Astrocyte of the spinal cord (primary cell): Measurements from ENCODE around the gene CASQ2.

Experiments used
- DNase-seq: peaks from one replicate; pipeline ENCODE4 v3.0.0; 2011; ENCODE audit warnings: low read depth, low spot score
- H3K4me3 ChIP-seq: 2 replicates; pipeline ENCODE4 v1.5.1; 2011; ENCODE audit warnings: low read depth, mild to moderate bottlenecking, low read length, moderate library complexity
- CTCF ChIP-seq: IDR thresholded peaks from 2 replicates; pipeline ENCODE4 v1.5.1; 2012; ENCODE audit warnings: low read depth, mild to moderate bottlenecking, low read length, inconsistent platforms
- in situ Hi-C: cut with HindIII; loops from 2 replicates; pipeline ENCODE4 v1.10.0; 2017; ENCODE audit warnings: low sequenced_read_pairs

Gene CASQ2

GRCh38 chr1:115809847-115810246 lies 41.3 kb upstream of the CASQ2 start:
- DNase-seq, result no peak
- H3K4me3 ChIP-seq, result no peak overlapping the region
- in situ Hi-C loops, result no loop called here
- TF ChIP-seq CTCF, result no peak

- in situ Hi-C loops, result no loop called here
- no peak for DNase-seq
- no peak for TF ChIP-seq CTCF
Measured at GRCh38 chr1:115809076-115809475, 40.6 kb upstream of the CASQ2 start.

GRCh38 chr1:115807723-115808122 lies 39.2 kb upstream of the CASQ2 start:
- DNase-seq, result peak; percentile 72
- no peak overlapping the region for H3K4me3 ChIP-seq
- in situ Hi-C loops, result no loop called here
- TF ChIP-seq CTCF, result peak; percentile 76

More at GRCh38 chr1:115809076-115809475, 40.6 kb upstream of the CASQ2 start:
- no peak overlapping the region for H3K4me3 ChIP-seq

GRCh38 chr1:115805597-115805996 lies 37.1 kb upstream of the CASQ2 start:
- in situ Hi-C loops, result no loop called here
- TF ChIP-seq CTCF, result no peak
- no peak overlapping the region for H3K4me3 ChIP-seq
- no peak for DNase-seq

- H3K4me3 ChIP-seq, result no peak overlapping the region
- in situ Hi-C loops, result no loop called here
- DNase-seq, result no peak
- no peak for TF ChIP-seq CTCF
Measured at GRCh38 chr1:115802416-115802815, 33.9 kb upstream of the CASQ2 start.

- no peak for DNase-seq
- no peak for TF ChIP-seq CTCF
- H3K4me3 ChIP-seq, result no peak overlapping the region
- in situ Hi-C loops, result no loop called here
Measured at GRCh38 chr1:115797486-115797885, 29.0 kb upstream of the CASQ2 start.

- no peak for TF ChIP-seq CTCF
- DNase-seq, result no peak
- in situ Hi-C loops, result no loop called here
- H3K4me3 ChIP-seq, result no peak overlapping the region
Measured at GRCh38 chr1:115796897-115797296, 28.4 kb upstream of the CASQ2 start.
